Upper lobe of left lung (tissue), 4 donors: Measurements from ENCODE around the gene MB.

Experiments
- CTCF ChIP-seq, 6 experiments: fragments of 450-650 bp in 4 of 6; fragments of 200-600 bp in 2 of 6; sonication (generic) in 2 of 6; IDR thresholded peaks; one replicate each; pipeline ENCODE4 v1.5.1; 2016 to 2019; ENCODE audit warnings: antibody characterized with exemption in 6 of 6
- POLR2A ChIP-seq, 4 donors: fragments of 450-650 bp; IDR thresholded peaks; one replicate each; pipeline ENCODE4 v1.5.1; 2016 to 2017; ENCODE audit warnings: antibody characterized with exemption in 4 of 4, mild to moderate bottlenecking in 2 of 4
- POLR2AphosphoS5 ChIP-seq, 2 donors: sonication (generic); formaldehyde crosslinking; IDR thresholded peaks; one replicate each; pipeline ENCODE4 v1.5.1; 2017; ENCODE audit warnings: antibody characterized with exemption in 2 of 2

GRCh38 chr22:35601013-35601580 is 16.0 kb downstream of the MB start:
- TF ChIP-seq CTCF (IDR thresholded peaks at IDR 0.05) (no peak), POLR2AphosphoS5 (IDR thresholded peaks at IDR 0.05) (no peak), POLR2A (IDR thresholded peaks at IDR 0.05) (no peak)
